Dendritic cell treated with granulocyte-macrophage colony-stimulating factor and Interleukin-4, amounts not matched to agents 40 ng/mL and 50 ng/mL, for 4 days (primary cell): ENCODE measurements around the gene ARID3A.
A peak's percentile ranks its signal among the peaks of the same experiment; 100 is the strongest.

Experiments used
- H3K27ac Mint-ChIP-seq: one replicate; pipeline ENCODE4 v1.8.0; 2022; ENCODE audit warnings: mild to moderate bottlenecking, mixed read lengths
- H3K27me3 Mint-ChIP-seq: one replicate; pipeline ENCODE4 v1.8.0; 2022; ENCODE audit warnings: mild to moderate bottlenecking, mixed read lengths
- H3K36me3 Mint-ChIP-seq: one replicate; pipeline ENCODE4 v1.8.0; 2022; ENCODE audit warnings: low read depth, mixed read lengths
- H3K4me1 Mint-ChIP-seq: one replicate; pipeline ENCODE4 v1.8.0; 2022; ENCODE audit warnings: low read depth, mixed read lengths
- H3K4me3 Mint-ChIP-seq: one replicate; pipeline ENCODE4 v1.8.0; 2022; ENCODE audit warnings: mild to moderate bottlenecking, moderate library complexity, mixed read lengths
- H3K9me3 Mint-ChIP-seq: one replicate; pipeline ENCODE4 v1.8.0; 2022; ENCODE audit warnings: mixed read lengths
- intact Hi-C: fragments of 100-400 bp; cut with micrococcal nuclease; formaldehyde crosslinking; loops from one replicate; pipeline ENCODE4 v1.15.0; 2022

The ARID3A gene

DNA sequence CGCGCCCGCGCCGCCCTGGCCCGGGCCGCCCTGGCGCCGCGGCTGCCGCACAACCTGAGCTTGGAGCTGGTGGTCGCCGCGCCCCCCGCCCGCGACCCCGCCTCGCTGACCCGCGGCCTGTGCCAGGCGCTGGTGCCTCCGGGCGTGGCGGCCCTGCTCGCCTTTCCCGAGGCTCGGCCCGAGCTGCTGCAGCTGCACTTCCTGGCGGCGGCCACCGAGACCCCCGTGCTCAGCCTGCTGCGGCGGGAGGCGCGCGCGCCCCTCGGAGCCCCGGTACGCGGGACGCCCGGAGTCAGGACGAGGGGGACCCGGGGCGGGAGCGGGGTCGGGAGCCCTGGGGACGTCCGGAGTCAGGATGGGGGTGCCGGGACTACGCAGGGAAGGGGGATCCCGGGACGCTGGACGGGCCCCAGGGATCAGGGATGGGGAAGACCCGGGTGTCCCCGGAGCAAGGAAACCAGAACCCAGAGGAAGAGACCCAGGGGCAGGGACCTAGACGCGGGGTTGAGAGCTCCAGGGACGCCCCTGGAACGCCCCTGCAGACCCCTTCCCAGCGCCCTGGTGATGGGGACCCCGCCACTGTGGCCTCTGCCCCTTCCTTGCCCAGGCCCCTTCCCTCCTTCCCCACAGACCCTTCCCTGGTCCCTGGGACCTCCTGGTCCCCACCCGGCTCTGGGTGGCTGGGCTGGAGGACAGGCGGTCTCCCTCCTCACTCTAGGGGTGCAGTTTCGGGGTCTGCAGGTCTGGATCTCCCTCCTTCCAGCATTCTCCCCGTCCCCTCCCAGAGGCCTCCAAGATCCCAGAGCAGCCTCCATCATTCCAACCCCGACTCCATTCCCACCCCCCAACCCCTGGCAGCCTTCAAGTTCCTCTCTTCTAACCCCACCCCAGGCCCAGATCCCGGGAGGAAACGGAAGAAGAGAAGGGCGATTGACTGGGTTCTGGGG, 75.0 kb downstream of the ARID3A start:
- H3K4me1 Mint-ChIP-seq: peaks cover 23% of the 10 kb centered on the region
- intact Hi-C loops: no loop called here
- H3K27ac Mint-ChIP-seq: peak overlapping the region; percentile 42
- no peaks in the 10 kb centered on the region for H3K36me3 Mint-ChIP-seq
- peaks cover 71% of the 10 kb centered on the region for H3K27me3 Mint-ChIP-seq
- peak overlapping the region; percentile 72 for H3K4me3 Mint-ChIP-seq
- no peaks in the 10 kb centered on the region for H3K9me3 Mint-ChIP-seq

DNA sequence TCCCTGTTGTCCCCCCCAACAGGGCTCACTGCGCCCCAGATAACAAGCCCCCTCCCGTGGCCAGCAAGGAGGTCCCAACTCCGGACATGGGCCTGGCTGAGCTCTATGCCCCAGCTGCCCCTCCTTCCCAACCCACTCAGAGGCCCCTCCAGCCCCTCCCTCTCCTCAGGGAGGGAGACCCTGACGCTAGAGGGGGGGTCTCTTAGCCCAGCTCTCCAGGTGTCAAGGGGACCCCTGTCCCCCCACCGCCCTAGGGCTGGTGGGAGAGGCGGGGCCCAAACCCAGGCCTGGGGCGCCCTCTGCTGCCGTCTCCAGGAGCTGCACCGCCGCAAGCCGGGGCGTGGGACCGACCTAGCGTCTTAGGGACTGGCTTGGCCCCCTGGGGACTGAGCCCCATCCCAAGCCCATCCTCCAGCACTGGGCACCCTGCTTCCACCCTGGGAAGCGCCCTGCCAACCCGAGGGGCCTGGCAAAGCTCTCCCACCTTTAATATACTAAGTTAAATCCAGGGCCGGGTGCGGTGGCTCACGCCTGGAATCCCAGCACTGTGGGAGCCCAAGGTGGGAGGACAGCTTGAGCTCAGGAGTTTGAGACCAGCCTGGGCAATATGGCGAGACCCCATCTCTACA, 75.8 kb downstream of the ARID3A start:
- Mint-ChIP-seq H3K4me1 (peaks cover 16% of the 10 kb centered on the region), H3K27ac (peak overlapping the region; percentile 42), H3K4me3 (peak overlapping the region; percentile 72), H3K36me3 (peaks cover 2% of the 10 kb centered on the region), H3K9me3 (no peaks in the 10 kb centered on the region), H3K27me3 (peaks cover 64% of the 10 kb centered on the region)
- intact Hi-C loops: no loop called here

DNA sequence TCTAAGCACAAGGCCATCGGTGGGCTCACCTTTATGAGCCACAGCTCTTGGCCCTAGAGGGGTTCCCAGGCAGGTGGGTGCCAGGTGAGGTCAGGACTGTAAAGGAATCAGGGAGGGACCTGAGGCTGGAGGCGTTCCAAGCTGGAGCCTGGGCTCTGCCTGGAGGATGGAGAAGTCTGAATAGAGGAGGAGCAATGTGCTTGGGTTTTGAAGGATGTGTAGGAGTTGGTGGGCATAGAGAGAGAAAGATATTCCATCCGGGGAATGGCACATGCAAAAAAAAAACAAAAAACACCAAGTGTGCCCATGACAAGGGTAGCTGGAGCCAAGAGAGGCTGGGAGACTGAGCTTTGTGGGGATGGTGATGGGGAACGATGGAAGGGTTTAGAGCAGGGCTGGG, 76.8 kb downstream of the ARID3A start:
- H3K9me3 Mint-ChIP-seq: no peaks in the 10 kb centered on the region
- no peak overlapping the region for H3K4me3 Mint-ChIP-seq
- peaks cover 11% of the 10 kb centered on the region for H3K36me3 Mint-ChIP-seq
- intact Hi-C loops: no loop called here
- no peak overlapping the region for H3K27ac Mint-ChIP-seq
- peaks cover 54% of the 10 kb centered on the region for H3K27me3 Mint-ChIP-seq
- H3K4me1 Mint-ChIP-seq: peaks cover 16% of the 10 kb centered on the region

DNA sequence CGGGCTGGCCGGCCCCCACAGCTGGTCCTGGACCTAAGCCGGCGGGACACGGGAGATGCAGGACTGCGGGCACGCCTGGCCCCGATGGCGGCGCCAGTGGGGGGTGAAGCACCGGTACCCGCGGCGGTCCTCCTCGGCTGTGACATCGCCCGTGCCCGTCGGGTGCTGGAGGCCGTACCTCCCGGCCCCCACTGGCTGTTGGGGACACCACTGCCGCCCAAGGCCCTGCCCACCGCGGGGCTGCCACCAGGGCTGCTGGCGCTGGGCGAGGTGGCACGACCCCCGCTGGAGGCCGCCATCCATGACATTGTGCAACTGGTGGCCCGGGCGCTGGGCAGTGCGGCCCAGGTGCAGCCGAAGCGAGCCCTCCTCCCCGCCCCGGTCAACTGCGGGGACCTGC, 77.4 kb downstream of the ARID3A start:
- intact Hi-C loops: no loop called here
- Mint-ChIP-seq H3K36me3 (peaks cover 18% of the 10 kb centered on the region), H3K4me3 (no peak overlapping the region), H3K27me3 (peaks cover 47% of the 10 kb centered on the region), H3K9me3 (no peaks in the 10 kb centered on the region), H3K27ac (no peak overlapping the region), H3K4me1 (peaks cover 16% of the 10 kb centered on the region)

DNA sequence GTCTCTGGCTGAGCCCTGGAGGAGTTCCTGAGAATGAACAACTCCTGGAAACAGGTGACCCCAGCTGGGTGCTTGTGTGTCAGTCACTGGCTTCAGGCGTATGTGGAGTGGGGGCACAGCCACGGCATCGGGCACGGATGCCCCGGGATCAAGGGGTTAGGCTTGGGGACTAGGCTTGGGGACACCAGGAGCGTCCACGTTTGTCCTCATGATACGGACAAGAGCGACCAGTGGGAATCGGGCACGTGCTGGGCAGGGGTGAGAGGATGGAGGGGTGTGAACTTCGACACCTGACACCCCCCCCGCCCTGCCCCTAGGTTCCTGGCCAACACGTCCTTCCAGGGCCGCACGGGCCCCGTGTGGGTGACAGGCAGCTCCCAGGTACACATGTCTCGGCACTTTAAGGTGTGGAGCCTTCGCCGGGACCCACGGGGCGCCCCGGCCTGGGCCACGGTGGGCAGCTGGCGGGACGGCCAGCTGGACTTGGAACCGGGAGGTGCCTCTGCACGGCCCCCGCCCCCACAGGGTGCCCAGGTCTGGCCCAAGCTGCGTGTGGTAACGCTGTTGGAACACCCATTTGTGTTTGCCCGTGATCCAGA, 78.5 kb downstream of the ARID3A start:
- Mint-ChIP-seq H3K36me3 (peaks cover 28% of the 10 kb centered on the region), H3K4me1 (peaks cover 11% of the 10 kb centered on the region), H3K27ac (no peak overlapping the region), H3K27me3 (peaks cover 37% of the 10 kb centered on the region), H3K4me3 (no peak overlapping the region), H3K9me3 (no peaks in the 10 kb centered on the region)
- intact Hi-C loops: no loop called here

DNA sequence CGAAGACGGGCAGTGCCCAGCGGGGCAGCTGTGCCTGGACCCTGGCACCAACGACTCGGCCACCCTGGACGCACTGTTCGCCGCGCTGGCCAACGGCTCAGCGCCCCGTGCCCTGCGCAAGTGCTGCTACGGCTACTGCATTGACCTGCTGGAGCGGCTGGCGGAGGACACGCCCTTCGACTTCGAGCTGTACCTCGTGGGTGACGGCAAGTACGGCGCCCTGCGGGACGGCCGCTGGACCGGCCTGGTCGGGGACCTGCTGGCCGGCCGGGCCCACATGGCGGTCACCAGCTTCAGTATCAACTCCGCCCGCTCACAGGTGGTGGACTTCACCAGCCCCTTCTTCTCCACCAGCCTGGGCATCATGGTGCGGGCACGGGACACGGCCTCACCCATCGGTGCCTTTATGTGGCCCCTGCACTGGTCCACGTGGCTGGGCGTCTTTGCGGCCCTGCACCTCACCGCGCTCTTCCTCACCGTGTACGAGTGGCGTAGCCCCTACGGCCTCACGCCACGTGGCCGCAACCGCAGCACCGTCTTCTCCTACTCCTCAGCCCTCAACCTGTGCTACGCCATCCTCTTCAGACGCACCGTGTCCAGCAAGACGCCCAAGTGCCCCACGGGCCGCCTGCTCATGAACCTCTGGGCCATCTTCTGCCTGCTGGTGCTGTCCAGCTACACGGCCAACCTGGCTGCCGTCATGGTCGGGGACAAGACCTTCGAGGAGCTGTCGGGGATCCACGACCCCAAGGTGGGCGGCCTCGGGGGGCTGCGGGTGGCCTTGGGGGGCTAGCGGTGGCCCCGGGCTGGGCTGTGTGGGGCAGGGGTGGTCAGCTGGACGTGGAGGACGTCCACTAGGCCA, 79.2 kb downstream of the ARID3A start:
- no peak overlapping the region for H3K4me3 Mint-ChIP-seq
- H3K27me3 Mint-ChIP-seq: peaks cover 31% of the 10 kb centered on the region
- no peak overlapping the region for H3K27ac Mint-ChIP-seq
- intact Hi-C loops: no loop called here
- no peaks in the 10 kb centered on the region for H3K9me3 Mint-ChIP-seq
- H3K36me3 Mint-ChIP-seq: peaks cover 35% of the 10 kb centered on the region
- peaks cover 15% of the 10 kb centered on the region for H3K4me1 Mint-ChIP-seq

DNA sequence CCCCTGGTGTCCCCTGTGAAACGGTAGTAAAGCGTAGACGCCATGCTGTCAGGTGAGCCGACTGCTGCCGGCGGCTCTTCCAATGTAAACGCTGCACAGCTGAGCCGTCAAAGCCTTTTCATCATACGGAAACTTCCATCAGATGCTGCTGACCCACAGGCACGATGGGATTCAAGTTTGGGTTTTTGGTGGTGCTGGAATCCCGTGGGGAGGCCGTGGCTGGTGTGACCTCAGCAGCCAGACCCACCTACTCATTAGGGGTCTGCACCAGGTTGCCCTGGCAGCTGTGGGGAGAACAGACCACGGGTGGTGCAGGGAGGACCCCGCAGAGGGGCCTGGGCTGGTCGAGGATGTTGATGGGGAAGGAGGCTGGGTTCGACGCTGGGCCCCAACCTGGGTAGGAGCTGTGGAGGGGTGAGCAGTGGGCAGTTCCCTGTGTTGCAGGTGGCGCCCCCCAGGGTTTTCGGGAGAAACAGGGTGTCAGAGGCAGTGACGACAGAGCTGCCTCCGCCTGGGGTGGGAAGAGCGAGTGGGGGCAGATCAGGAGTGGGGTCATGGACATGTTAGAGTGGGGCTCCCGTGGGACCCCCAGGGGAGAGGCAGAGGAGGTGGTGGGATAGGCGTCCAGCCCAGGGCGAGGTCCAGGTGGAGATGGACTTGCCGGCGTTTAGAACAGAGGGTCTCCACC, 81.0 kb downstream of the ARID3A start:
- intact Hi-C loops: no loop called here
- Mint-ChIP-seq H3K36me3 (peaks cover 54% of the 10 kb centered on the region), H3K4me3 (no peak overlapping the region), H3K9me3 (no peaks in the 10 kb centered on the region), H3K4me1 (peaks cover 5% of the 10 kb centered on the region), H3K27me3 (peaks cover 20% of the 10 kb centered on the region), H3K27ac (no peak overlapping the region)

DNA sequence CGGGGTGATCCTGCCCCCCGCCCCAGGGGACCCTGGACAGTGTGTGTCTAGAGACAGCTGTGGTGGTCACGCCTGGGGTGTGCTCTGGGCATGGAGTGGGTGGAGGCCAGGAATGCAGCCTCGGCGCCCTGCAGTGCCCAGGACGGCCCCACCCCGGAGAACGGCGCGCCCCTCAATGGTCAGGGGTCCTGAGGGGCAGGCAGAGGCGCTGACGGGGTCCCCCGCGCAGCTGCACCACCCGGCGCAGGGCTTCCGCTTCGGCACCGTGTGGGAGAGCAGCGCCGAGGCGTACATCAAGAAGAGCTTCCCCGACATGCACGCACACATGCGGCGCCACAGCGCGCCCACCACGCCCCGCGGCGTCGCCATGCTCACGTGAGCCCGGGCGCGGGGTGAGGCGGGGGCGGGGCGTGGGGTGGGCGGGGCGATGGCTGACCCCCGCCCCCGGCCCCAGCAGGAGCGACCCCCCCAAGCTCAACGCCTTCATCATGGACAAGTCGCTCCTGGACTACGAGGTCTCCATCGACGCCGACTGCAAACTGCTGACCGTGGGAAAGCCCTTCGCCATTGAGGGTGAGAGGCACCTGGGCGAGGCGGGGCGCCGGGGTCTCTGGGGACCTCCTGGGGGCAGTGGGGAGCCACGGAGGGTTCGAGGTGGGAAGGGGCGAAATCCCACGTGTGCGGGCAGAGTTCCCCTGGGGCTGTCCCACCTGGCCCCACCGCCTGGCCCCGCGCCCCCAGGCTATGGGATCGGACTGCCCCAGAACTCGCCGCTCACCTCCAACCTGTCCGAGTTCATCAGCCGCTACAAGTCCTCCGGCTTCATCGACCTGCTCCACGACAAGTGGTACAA, 81.8 kb downstream of the ARID3A start:
- Mint-ChIP-seq H3K27ac (no peak overlapping the region), H3K36me3 (peaks cover 61% of the 10 kb centered on the region), H3K9me3 (no peaks in the 10 kb centered on the region), H3K4me1 (peaks cover 5% of the 10 kb centered on the region), H3K27me3 (peaks cover 14% of the 10 kb centered on the region), H3K4me3 (no peak overlapping the region)
- intact Hi-C loops: no loop called here

DNA sequence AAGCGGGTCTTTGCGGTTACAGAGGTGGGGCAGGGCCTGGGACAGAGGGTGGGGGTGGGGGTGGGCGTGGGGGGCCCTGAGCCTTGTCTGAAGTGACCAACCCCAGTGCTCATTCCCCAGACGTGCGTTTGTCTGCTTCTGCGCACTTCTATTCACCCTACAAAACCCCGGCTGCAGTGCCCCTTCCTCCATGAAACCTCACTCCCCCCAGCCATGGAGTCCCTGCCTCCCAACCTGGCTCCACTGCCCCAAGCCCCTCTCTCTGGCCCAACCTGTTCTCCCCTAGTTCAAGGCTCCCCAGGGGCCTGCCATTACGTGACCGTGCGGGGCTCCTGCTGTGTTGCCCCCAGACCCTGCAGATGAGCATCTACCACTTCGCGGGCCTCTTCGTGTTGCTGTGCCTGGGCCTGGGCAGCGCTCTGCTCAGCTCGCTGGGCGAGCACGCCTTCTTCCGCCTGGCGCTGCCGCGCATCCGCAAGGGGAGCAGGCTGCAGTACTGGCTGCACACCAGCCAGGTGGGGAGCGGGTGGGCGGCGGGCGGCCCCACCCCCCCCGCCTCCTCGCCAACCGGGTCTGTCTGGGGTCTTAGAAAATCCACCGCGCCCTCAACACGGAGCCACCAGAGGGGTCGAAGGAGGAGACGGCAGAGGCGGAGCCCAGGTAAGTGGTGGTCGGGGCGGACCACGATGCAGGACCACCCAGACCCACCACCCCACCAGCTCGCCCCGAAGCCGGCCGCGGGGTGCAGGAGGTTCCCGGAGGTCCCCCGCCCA, 82.6 kb downstream of the ARID3A start:
- H3K4me1 Mint-ChIP-seq: peaks cover 6% of the 10 kb centered on the region
- H3K27ac Mint-ChIP-seq: no peak overlapping the region
- H3K9me3 Mint-ChIP-seq: no peaks in the 10 kb centered on the region
- intact Hi-C loops: no loop called here
- peaks cover 10% of the 10 kb centered on the region for H3K27me3 Mint-ChIP-seq
- no peak overlapping the region for H3K4me3 Mint-ChIP-seq
- peaks cover 69% of the 10 kb centered on the region for H3K36me3 Mint-ChIP-seq

DNA sequence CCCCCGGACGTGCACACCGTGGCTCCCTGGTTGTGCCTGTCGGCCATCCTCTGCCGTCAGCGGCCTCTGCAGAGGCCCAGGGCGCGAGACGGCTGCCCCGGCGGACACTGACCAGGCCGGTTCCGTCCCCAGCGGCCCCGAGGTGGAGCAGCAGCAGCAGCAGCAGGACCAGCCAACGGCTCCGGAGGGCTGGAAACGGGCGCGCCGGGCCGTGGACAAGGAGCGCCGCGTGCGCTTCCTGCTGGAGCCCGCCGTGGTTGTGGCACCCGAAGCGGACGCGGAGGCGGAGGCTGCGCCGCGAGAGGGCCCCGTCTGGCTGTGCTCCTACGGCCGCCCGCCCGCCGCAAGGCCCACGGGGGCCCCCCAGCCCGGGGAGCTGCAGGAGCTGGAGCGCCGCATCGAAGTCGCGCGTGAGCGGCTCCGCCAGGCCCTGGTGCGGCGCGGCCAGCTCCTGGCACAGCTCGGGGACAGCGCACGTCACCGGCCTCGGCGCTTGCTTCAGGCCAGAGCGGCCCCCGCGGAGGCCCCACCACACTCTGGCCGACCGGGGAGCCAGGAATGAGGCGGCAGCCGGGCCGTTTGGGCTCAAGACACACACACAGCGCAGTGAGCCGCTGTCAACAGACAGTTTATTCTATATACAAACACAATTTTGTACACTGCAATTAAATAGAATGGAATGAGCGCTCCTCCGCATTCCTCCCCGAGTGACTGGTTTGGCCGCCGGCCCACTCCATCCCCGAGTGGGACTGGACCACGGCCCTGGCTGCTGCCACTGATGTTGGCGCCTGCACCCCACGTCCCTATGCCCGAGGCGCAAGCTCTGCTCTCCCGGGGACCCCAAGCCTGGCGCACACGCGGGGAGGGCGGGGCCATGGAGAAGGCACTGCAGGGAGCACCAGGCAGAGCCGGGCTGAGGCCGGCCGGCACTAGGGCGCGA, 83.5 kb downstream of the ARID3A start:
- peaks cover 15% of the 10 kb centered on the region for H3K4me1 Mint-ChIP-seq
- H3K4me3 Mint-ChIP-seq: no peak overlapping the region
- H3K36me3 Mint-ChIP-seq: peaks cover 77% of the 10 kb centered on the region
- H3K27me3 Mint-ChIP-seq: peaks cover 3% of the 10 kb centered on the region
- H3K9me3 Mint-ChIP-seq: no peaks in the 10 kb centered on the region
- H3K27ac Mint-ChIP-seq: no peak overlapping the region
- intact Hi-C loops: no loop called here

DNA sequence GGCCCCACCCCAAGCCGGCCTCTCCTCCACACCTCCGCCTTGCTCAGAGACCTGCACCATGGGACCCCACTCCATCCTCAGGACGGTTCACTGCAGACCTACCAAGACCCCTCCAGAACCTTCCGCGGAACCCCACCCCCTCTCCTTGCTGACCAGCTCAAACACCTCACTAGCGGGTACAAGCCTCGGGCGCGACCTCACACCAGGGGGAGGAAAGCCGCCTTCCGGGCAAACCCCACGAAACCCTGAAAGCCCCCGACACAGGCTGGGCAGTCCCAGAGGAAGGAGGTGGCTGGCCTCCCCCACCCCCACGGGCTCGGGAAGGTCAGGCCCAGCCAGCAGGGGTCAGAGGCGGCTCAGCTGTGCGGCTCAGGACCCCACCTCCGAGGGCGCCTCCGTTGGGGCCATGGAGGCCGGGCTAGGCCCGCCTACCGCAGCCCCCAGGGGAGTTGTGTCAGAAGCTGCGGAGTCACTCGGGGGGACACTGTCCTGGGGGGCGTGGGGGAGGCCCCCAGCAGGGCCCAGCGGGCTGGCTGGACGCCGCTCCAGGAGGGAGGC, 84.2 kb downstream of the ARID3A start:
- H3K9me3 Mint-ChIP-seq: no peaks in the 10 kb centered on the region
- intact Hi-C loops: no loop called here

More for the DNA sequence above, 84.2 kb downstream of the ARID3A start:
- Mint-ChIP-seq H3K4me1 (peaks cover 20% of the 10 kb centered on the region), H3K27ac (no peak overlapping the region), H3K27me3 (peaks cover 2% of the 10 kb centered on the region), H3K4me3 (no peak overlapping the region), H3K36me3 (peaks cover 85% of the 10 kb centered on the region)
